Body of pancreas (tissue), 4 donors: ENCODE results near the gene MED31. TPM values are rescaled to one million over a fixed set of nuclear protein-coding genes. Genes with fewer than 3 reads are reported as not detected.
"Not testable (repeated sequence)": the region's sequence is repeated elsewhere in the genome, so short reads cannot be mapped to it uniquely, and the experiment has no call there.

Source experiments
- ATAC-seq: fragments of 150-250 bp; one replicate; pipeline ENCODE4 v1.9.1; 2016
- DNase-seq, 4 donors: peaks; one replicate each; pipeline ENCODE4 v3.0.0-alpha.2; 2019
- H3K27ac ChIP-seq, 4 donors: fragments of 200-600 bp; sonication (generic); 1 replicate in 3 of 4; 2 replicates in 1 of 4; pipeline versions ENCODE4 v1.5.1 to v1.6.1; 2016 to 2019; ENCODE audit warnings: mild to moderate bottlenecking in 1 of 4, mixed read lengths in 1 of 4, moderate library complexity in 1 of 4
- H3K27me3 ChIP-seq, 2 donors: fragments of 200-600 bp; sonication (generic); one replicate each; pipeline ENCODE4 v1.6.0; 2016; ENCODE audit warnings: mild to moderate bottlenecking in 1 of 2
- H3K36me3 ChIP-seq, 2 donors: fragments of 200-600 bp; sonication (generic); replicated peaks in 1 of 2; 2 replicates each; pipeline ENCODE4 v1.5.1; 2016; ENCODE audit warnings: low read depth in 2 of 2; ENCODE audit not compliant: insufficient read depth in 1 of 2
- H3K4me1 ChIP-seq: fragments of 200-600 bp; sonication (generic); one replicate; pipeline ENCODE4 v1.6.0; 2016
- H3K4me3 ChIP-seq, 2 donors: fragments of 200-600 bp; sonication (generic); 1 replicate in 1 of 2; 2 replicates in 1 of 2; pipeline ENCODE4 v1.5.1; 2016 to 2019
- H3K9me3 ChIP-seq, 3 donors: fragments of 200-600 bp; sonication (generic); 1 replicate in 2 of 3; 2 replicates in 1 of 3; pipeline ENCODE4 v1.5.1; 2016
- CTCF ChIP-seq, 7 experiments: fragments of 450-650 bp in 4 of 7; fragments of 200-600 bp in 3 of 7; sonication (generic) in 3 of 7; IDR thresholded peaks; one replicate each; pipeline ENCODE4 v1.5.1; 2016 to 2019; ENCODE audit warnings: antibody characterized with exemption in 7 of 7
- POLR2A ChIP-seq, 3 donors: fragments of 450-650 bp; IDR thresholded peaks; one replicate each; pipeline ENCODE4 v1.6.1; 2016; ENCODE audit warnings: antibody characterized with exemption in 3 of 3, mild to moderate bottlenecking in 2 of 3
- WGBS, 2 donors: methylation state at CpG; one replicate each; pipeline ENCODE4 v1.1.5; 2017; 5-methylcytosine and 5-hydroxymethylcytosine counted together
- intact Hi-C: fragments of 100-400 bp; cut with DNase I; formaldehyde crosslinking; loops from one replicate; pipeline ENCODE4 v1.15.1; 2023
- microRNA-seq, 2 donors: library from miRNA; unstranded; fragments of <30 nt; microRNA quantifications; one replicate each; pipeline ENCODE4, GENCODE V29; 2016; ENCODE audit warnings: borderline number of aligned reads in 2 of 2, borderline replicate concordance in 2 of 2
- small RNA-seq: library from RNA; depleted of rRNA; stranded (forward); fragments of <200 nt; gene quantifications from one replicate; pipeline ENCODE3, GENCODE V24; 2016
- total RNA-seq, 2 donors: library from RNA; depleted of rRNA; stranded (reverse); fragments of >200 nt; gene quantifications; one replicate each; pipeline ENCODE4 v1.1.0, GENCODE V29; 2016

Gene MED31
- total RNA-seq, 2 donors from 2014 or later = 6.2 to 9.9 TPM

DNA sequence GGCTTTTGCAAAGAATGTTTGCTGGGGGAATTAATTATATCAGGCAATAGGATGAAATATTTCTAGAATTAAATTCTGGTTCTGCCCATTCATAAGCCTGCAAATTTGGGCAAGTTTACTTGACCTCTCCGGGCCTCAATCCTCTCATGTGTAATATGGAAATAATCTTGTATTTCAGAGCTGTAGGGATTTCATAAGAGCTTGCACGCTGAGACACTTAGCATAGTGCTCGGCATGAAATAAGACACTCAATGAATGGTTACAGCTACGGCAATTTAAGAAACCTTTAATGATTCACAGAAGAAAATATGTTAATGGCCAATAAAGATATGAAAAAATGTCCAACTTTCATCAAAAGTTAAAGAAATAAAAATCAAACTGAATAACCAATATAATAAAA lies 54.5 kb downstream of the MED31 start:
- Histone ChIP-seq H3K36me3 (peaks cover 0 to 3% of the 10 kb centered on the region in 2 donors), H3K4me3 (no peak overlapping the region), H3K4me1 (peaks cover 19% of the 10 kb centered on the region), H3K27ac (no peak overlapping the region), H3K27me3 (no peaks in the 10 kb centered on the region), H3K9me3 (no peaks in the 10 kb centered on the region)
- TF ChIP-seq POLR2A (IDR thresholded peaks at IDR 0.05) (no peak), CTCF (IDR thresholded peaks at IDR 0.05) (no peak)
- ATAC-seq = no peak
- intact Hi-C loops = no loop called here
- 94 to 95% methylated on average over 4 of the region's 4 CpGs for WGBS, 2 donors
- DNase-seq = no peak

GRCh38 chr17:6596511-6596910 lies 54.9 kb downstream of the MED31 start:
- DNase-seq (no peak), ATAC-seq (no peak)
- H3K27me3 ChIP-seq = no peaks in the 10 kb centered on the region
- intact Hi-C loops = no loop called here
- H3K4me1 ChIP-seq = peaks cover 23% of the 10 kb centered on the region
- 76 to 86% methylated on average over 2 of the region's 2 CpGs for WGBS, 2 donors
- TF ChIP-seq CTCF (IDR thresholded peaks at IDR 0.05) (no peak), POLR2A (IDR thresholded peaks at IDR 0.05) (no peak)
- no peak overlapping the region for H3K4me3 ChIP-seq
- H3K36me3 ChIP-seq = peaks cover 0 to 3% of the 10 kb centered on the region in 2 donors
- no peak overlapping the region for H3K27ac ChIP-seq
- no peaks in the 10 kb centered on the region for H3K9me3 ChIP-seq

DNA sequence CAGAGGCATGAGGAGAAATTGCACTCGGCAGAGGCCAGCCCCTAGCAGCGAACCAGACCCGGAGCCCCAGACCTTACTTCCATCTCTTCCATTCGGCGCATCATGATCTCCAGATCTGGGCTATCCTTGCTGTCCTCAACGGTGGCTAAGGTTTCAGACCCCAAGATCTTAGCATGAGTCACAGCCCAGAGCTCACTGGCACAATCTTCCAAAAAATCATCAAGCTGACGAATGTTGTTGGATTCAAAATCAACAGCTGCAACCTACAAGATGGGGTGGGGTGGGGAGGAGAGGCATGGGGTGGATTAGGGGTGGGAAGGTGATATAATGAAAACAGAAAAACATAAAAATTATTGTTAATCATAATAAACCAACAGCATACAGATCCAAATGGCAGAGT lies 55.3 kb downstream of the MED31 start:
- Histone ChIP-seq H3K4me3 (no peak overlapping the region), H3K27me3 (no peaks in the 10 kb centered on the region), H3K27ac (no peak overlapping the region), H3K36me3 (peaks cover 0 to 3% of the 10 kb centered on the region in 2 donors), H3K9me3 (no peaks in the 10 kb centered on the region), H3K4me1 (peaks cover 23% of the 10 kb centered on the region)
- WGBS, 2 donors = 91 to 93% methylated on average over 6 to 7 of the region's 7 CpGs
- TF ChIP-seq POLR2A (IDR thresholded peaks at IDR 0.05) = no peak
- TF ChIP-seq CTCF (IDR thresholded peaks at IDR 0.05) = no peak
- intact Hi-C loops = no loop called here
- ATAC-seq (no peak), DNase-seq (no peak)

DNA sequence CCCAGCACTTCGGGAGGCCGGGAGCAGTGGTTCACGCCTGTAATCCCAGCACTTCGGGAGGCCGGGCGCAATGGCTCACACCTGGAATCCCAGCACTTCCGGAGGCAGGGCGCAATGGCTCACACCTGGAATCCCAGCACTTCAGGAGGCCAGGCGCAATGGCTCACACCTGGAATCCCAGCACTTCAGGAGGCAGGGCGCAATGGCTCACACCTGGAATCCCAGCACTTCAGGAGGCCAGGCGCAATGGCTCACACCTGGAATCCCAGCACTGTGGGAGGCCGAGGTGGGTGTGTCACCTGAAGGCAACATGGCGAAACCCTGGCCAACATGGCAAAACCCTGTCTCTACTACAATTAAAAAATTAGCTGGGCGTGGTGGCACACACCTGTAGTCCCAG lies 58.0 kb downstream of the MED31 start:
- H3K9me3 ChIP-seq, ATAC-seq, intact Hi-C loops, H3K4me3 ChIP-seq, DNase-seq, H3K27me3 ChIP-seq: not testable (repeated sequence)
- Histone ChIP-seq H3K27ac (peak overlapping the region in 1 of 4 donors; percentile 34), H3K36me3 (peaks cover 4 to 12% of the 10 kb centered on the region in 2 donors), H3K4me1 (peaks cover 15% of the 10 kb centered on the region)
- 94% methylated on average over 12 to 14 of the region's 14 CpGs for WGBS, 2 donors

Small RNA genes within 50 kb of the gene (microRNA-seq; reads per million reads assigned to microRNA genes)
- gene MIR4520-1 = 0 reads per million in 2 donors
- 0 reads per million in 2 donors for gene MIR4520-2

Small RNA genes within 50 kb of the gene (small RNA-seq; reads per million reads assigned to genes)
- gene MIR4520-1 (not detected), gene RNA5SP435 (1.1 reads per million, percentile 45 among the genes with 10 or more reads in this experiment)

Other genes with a start within 250 kb of the MED31 start
- not detected for gene AIPL1, start 216.5 kb downstream of the MED31 start, total RNA-seq
- gene PIMREG, start 207.2 kb downstream of the MED31 start, total RNA-seq = not detected
- gene PITPNM3, start 95.0 kb downstream of the MED31 start, total RNA-seq = 1 to 10 TPM; 1.3 to 3.4 TPM
- gene KIAA0753, start 10.9 kb downstream of the MED31 start, total RNA-seq = 10 to 100 TPM in 1 of 2 donors, 1 to 10 TPM in 1; 6.9 to 13.5 TPM
- gene TXNDC17, start 10.5 kb downstream of the MED31 start, total RNA-seq = 10 to 100 TPM; 17.1 to 37.6 TPM
- 1 to 10 TPM; 3.3 to 6.2 TPM for gene C17orf100, start 157 bp upstream of the MED31 start, total RNA-seq
- gene SLC13A5, start 61.8 kb upstream of the MED31 start, total RNA-seq = not detected
- 1 to 10 TPM; 4.2 to 4.6 TPM for gene XAF1, start 104.4 kb upstream of the MED31 start, total RNA-seq
- gene FBXO39, start 124.6 kb upstream of the MED31 start, total RNA-seq = not detected
- gene TEKT1, start 180.1 kb upstream of the MED31 start, total RNA-seq = not detected